WTC11 (cell line): ENCODE data around the gene KNG1. TPM values are rescaled to one million over a fixed set of nuclear protein-coding genes. Genes with fewer than 3 reads are reported as not detected.

ENCODE experiments used
- EMX1 ChIP-seq: fragments of 250-450 bp; sonication (Bioruptor Pico); IDR thresholded peaks from 2 replicates; pipeline ENCODE4 v1.8.0; 2021; ENCODE audit warnings: mild to moderate bottlenecking
- ERG ChIP-seq: fragments of 250-450 bp; sonication (Bioruptor Pico); IDR thresholded peaks from 2 replicates; pipeline ENCODE4 v1.8.0; 2021; ENCODE audit warnings: mild to moderate bottlenecking
- FOXK1 ChIP-seq: sonication (generic); formaldehyde crosslinking; IDR thresholded peaks from 2 replicates; pipeline ENCODE4 v1.8.0; 2022; ENCODE audit warnings: mild to moderate bottlenecking, moderate library complexity, missing genetic modification reagents
- HMGXB4 ChIP-seq: sonication (generic); formaldehyde crosslinking; IDR thresholded peaks from 2 replicates; pipeline ENCODE4 v1.8.1; 2023; ENCODE audit warnings: mild to moderate bottlenecking, moderate library complexity, missing genetic modification reagents
- JUN ChIP-seq: sonication (generic); formaldehyde crosslinking; IDR thresholded peaks from 2 replicates; pipeline ENCODE4 v1.8.0; 2023; ENCODE audit warnings: mild to moderate bottlenecking, missing genetic modification reagents
- OVOL2 ChIP-seq: fragments of 250-450 bp; sonication (Bioruptor Pico); IDR thresholded peaks from 2 replicates; pipeline ENCODE4 v1.9.0; 2021; ENCODE audit warnings: mild to moderate bottlenecking, borderline replicate concordance
- RELA ChIP-seq: sonication (generic); formaldehyde crosslinking; IDR thresholded peaks from 2 replicates; pipeline ENCODE4 v1.8.1; 2022; ENCODE audit warnings: missing genetic modification reagents, mild to moderate bottlenecking, borderline replicate concordance
- RORB ChIP-seq: fragments of 250-450 bp; sonication (Bioruptor Pico); IDR thresholded peaks from 2 replicates; pipeline ENCODE4 v1.9.0; 2021; ENCODE audit warnings: mild to moderate bottlenecking
- STAT6 ChIP-seq: sonication (generic); formaldehyde crosslinking; conservative IDR thresholded peaks from 2 replicates; pipeline ENCODE4 v1.8.1; 2023; ENCODE audit warnings: mild to moderate bottlenecking, low read depth, missing genetic modification reagents, moderate library complexity
- TCF7 ChIP-seq: sonication (generic); formaldehyde crosslinking; IDR thresholded peaks from 2 replicates; pipeline ENCODE4 v1.8.0; 2022; ENCODE audit warnings: mild to moderate bottlenecking, low read depth, missing genetic modification reagents, moderate library complexity
- USF1 ChIP-seq: sonication (generic); formaldehyde crosslinking; IDR thresholded peaks from 2 replicates; pipeline ENCODE4 v1.8.0; 2022; ENCODE audit warnings: mild to moderate bottlenecking, missing genetic modification reagents
- ZMAT4 ChIP-seq: fragments of 250-450 bp; sonication (Bioruptor Pico); IDR thresholded peaks from 2 replicates; pipeline ENCODE4 v1.9.0; 2021; ENCODE audit warnings: mild to moderate bottlenecking
- ZNF138 ChIP-seq: sonication (generic); formaldehyde crosslinking; conservative IDR thresholded peaks from 2 replicates; pipeline ENCODE4 v1.8.1; 2022; ENCODE audit warnings: mild to moderate bottlenecking, moderate library complexity, missing genetic modification reagents
- ZNF219 ChIP-seq: sonication (generic); formaldehyde crosslinking; IDR thresholded peaks from 2 replicates; pipeline ENCODE4 v1.8.0; 2023; ENCODE audit warnings: missing genetic modification reagents, mild to moderate bottlenecking, borderline replicate concordance
- ZNF232 ChIP-seq: sonication (generic); formaldehyde crosslinking; IDR thresholded peaks from 2 replicates; pipeline ENCODE4 v1.8.0; 2022; ENCODE audit warnings: mild to moderate bottlenecking, missing genetic modification reagents
- ZNF281 ChIP-seq: sonication (generic); formaldehyde crosslinking; IDR thresholded peaks from 2 replicates; pipeline ENCODE4 v1.8.0; 2023; ENCODE audit warnings: mild to moderate bottlenecking, missing genetic modification reagents
- ZNF317 ChIP-seq: sonication (generic); formaldehyde crosslinking; IDR thresholded peaks from 2 replicates; pipeline ENCODE4 v1.8.1; 2023; ENCODE audit warnings: low read depth, mild to moderate bottlenecking, moderate library complexity, missing genetic modification reagents, borderline replicate concordance
- ZNF416 ChIP-seq: fragments of 250-450 bp; sonication (Bioruptor Pico); IDR thresholded peaks from 2 replicates; pipeline ENCODE4 v1.9.0; 2021; ENCODE audit warnings: mild to moderate bottlenecking, inconsistent platforms
- ZNF532 ChIP-seq: fragments of 250-450 bp; sonication (Bioruptor Pico); IDR thresholded peaks from 2 replicates; pipeline ENCODE4 v1.9.0; 2021; ENCODE audit warnings: mild to moderate bottlenecking, borderline replicate concordance
- ZSCAN18 ChIP-seq: fragments of 250-450 bp; sonication (Bioruptor Pico); IDR thresholded peaks from 2 replicates; pipeline ENCODE4 v2.1.2; 2022; ENCODE audit warnings: mild to moderate bottlenecking, moderate library complexity
- total RNA-seq: library from RNA; stranded (reverse); gene quantifications from 3 replicates; pipeline ENCODE4 v1.2.3, GENCODE V29; 2021

KNG1 gene
- total RNA-seq, 1 experiment from 2014 or later, result 0.13 TPM

- TF ChIP-seq ZNF232 (peak; percentile 24; the same call in 1 of the 2 replicates), ZNF416 (CRISPR knock-in tag) (peak; percentile 88; the same call in 1 of the 2 replicates), OVOL2 (CRISPR knock-in tag) (peak; percentile 82; the same call in 1 of the 2 replicates), TCF7 (CRISPR knock-in tag) (no peak), EMX1 (peak; percentile 92), RORB (CRISPR knock-in tag) (peak; percentile 84; the same call in 1 of the 2 replicates), STAT6 (CRISPR knock-in tag) (no peak), ZMAT4 (CRISPR knock-in tag) (peak; percentile 88), ZSCAN18 (no peak), USF1 (0 out of 2 replicates have a peak, but pooled peaks have one; percentile 19), ERG (peak; percentile 78; the same call in 1 of the 2 replicates), RELA (CRISPR knock-in tag) (no peak), ZNF532 (CRISPR knock-in tag) (peak; percentile 7; the same call in 1 of the 2 replicates), FOXK1 (CRISPR knock-in tag) (peak; percentile 74; the same call in 1 of the 2 replicates), JUN (CRISPR knock-in tag) (peak; percentile 80; the same call in 1 of the 2 replicates), HMGXB4 (peak; percentile 37; the same call in 1 of the 2 replicates), ZNF219 (no peak), ZNF138 (peak; percentile 45; the same call in 1 of the 2 replicates), ZNF281 (CRISPR knock-in tag) (peak; percentile 36; the same call in 1 of the 2 replicates), ZNF317 (no peak)
Measured at GRCh38 chr3:186783731-186784515, 66.8 kb downstream of the KNG1 start (continued).
